Glutamatergic neuron (in vitro differentiated cells): ENCODE data around the gene C5orf34. TPM values are rescaled to one million over a fixed set of nuclear protein-coding genes. Genes with fewer than 3 reads are reported as not detected.

Source experiments
- DNase-seq: peaks from one replicate; pipeline ENCODE4 v3.0.0; 2022
- H3K27ac Mint-ChIP-seq: one replicate; pipeline ENCODE4 v1.8.0; 2020; ENCODE audit warnings: mild to moderate bottlenecking, mixed read lengths, inconsistent platforms; ENCODE audit not compliant: unreplicated experiment
- H3K27me3 Mint-ChIP-seq: one replicate; pipeline ENCODE4 v1.8.0; 2020; ENCODE audit warnings: mild to moderate bottlenecking, moderate library complexity, mixed read lengths, inconsistent platforms; ENCODE audit not compliant: unreplicated experiment
- H3K36me3 Mint-ChIP-seq: one replicate; pipeline ENCODE4 v1.8.0; 2020; ENCODE audit warnings: mild to moderate bottlenecking, mixed read lengths, inconsistent platforms; ENCODE audit not compliant: unreplicated experiment
- H3K4me1 Mint-ChIP-seq: one replicate; pipeline ENCODE4 v1.8.0; 2020; ENCODE audit warnings: mild to moderate bottlenecking, low read depth, mixed read lengths, inconsistent platforms; ENCODE audit not compliant: unreplicated experiment
- H3K4me3 Mint-ChIP-seq: one replicate; pipeline ENCODE4 v1.8.0; 2020; ENCODE audit warnings: mild to moderate bottlenecking, mixed read lengths, inconsistent platforms; ENCODE audit not compliant: unreplicated experiment
- H3K9me3 Mint-ChIP-seq: one replicate; pipeline ENCODE4 v1.8.0; 2020; ENCODE audit warnings: mild to moderate bottlenecking, moderate library complexity, mixed read lengths, inconsistent platforms; ENCODE audit not compliant: unreplicated experiment
- CTCF ChIP-seq: fragments of 200-600 bp; sonication (generic); IDR thresholded peaks from one replicate; pipeline ENCODE4 v1.5.0; 2021; ENCODE audit not compliant: partially characterized antibody, unreplicated experiment
- long read RNA-seq: library from polyadenylated mRNA; unstranded; transcript quantifications from one replicate; pipeline ENCODE4 v2.0.0, GENCODE V29; 2020; ENCODE audit not compliant: unreplicated experiment
- total RNA-seq: library from RNA; stranded (reverse); fragmentation: NEBNext Ultra II Directional; extraction: Animal tissue kit (Norgen Biotek cat#: 25700); gene quantifications from one replicate; pipeline ENCODE4 v1.2.1, GENCODE V29; 2021; ENCODE audit not compliant: unreplicated experiment

C5orf34 gene
- total RNA-seq, result 10.2 TPM
- long read RNA-seq, partial matches to known transcripts, result 0 of 7 reads
- long read RNA-seq, other reads (novel, unspliced or antisense), result 4 of 7 reads

- H3K4me1 Mint-ChIP-seq, result peaks cover 13% of the 10 kb centered on the region
- peaks cover 7% of the 10 kb centered on the region for H3K9me3 Mint-ChIP-seq
- H3K4me3 Mint-ChIP-seq, result peak within 1 kb of the TSS; percentile 96
- no peak for TF ChIP-seq CTCF
- H3K27me3 Mint-ChIP-seq, result peaks cover 8% of the 10 kb centered on the region
- peak; percentile 97 for DNase-seq
- H3K36me3 Mint-ChIP-seq, result peaks cover 5% of the 10 kb centered on the region
- peak within 1 kb of the TSS; percentile 62 for H3K27ac Mint-ChIP-seq
These were observed at the start of gene C5orf34 for GRCh38 chr5:43514816-43515677. Gene C5orf34 (minus strand): TSS chr5:43515148. CDS start chr5:43509339, 5,809 bp downstream.

- DNase-seq, result no peak
- Mint-ChIP-seq H3K4me1 (no peaks in the 10 kb centered on the region), H3K9me3 (no peaks in the 10 kb centered on the region), H3K27ac (no peak overlapping the region), H3K36me3 (no peaks in the 10 kb centered on the region), H3K27me3 (peaks cover 4% of the 10 kb centered on the region), H3K4me3 (no peak overlapping the region)
- TF ChIP-seq CTCF, result no peak
These were observed 49.4 kb upstream of the C5orf34 start for GRCh38 chr5:43564289-43564850.

GRCh38 chr5:43563321-43563720 is 48.4 kb upstream of the C5orf34 start:
- Mint-ChIP-seq H3K4me3 (peak overlapping the region; percentile 12), H3K36me3 (no peaks in the 10 kb centered on the region), H3K27ac (no peak overlapping the region), H3K27me3 (peaks cover 4% of the 10 kb centered on the region), H3K9me3 (no peaks in the 10 kb centered on the region), H3K4me1 (no peaks in the 10 kb centered on the region)
- no peak for DNase-seq
- TF ChIP-seq CTCF, result no peak

- no peaks in the 10 kb centered on the region for H3K36me3 Mint-ChIP-seq
- no peak overlapping the region for H3K27ac Mint-ChIP-seq
- no peaks in the 10 kb centered on the region for H3K4me1 Mint-ChIP-seq
- peaks cover 7% of the 10 kb centered on the region for H3K27me3 Mint-ChIP-seq
- peaks cover 7% of the 10 kb centered on the region for H3K9me3 Mint-ChIP-seq
- no peak overlapping the region for H3K4me3 Mint-ChIP-seq
- DNase-seq, result no peak
- no peak for TF ChIP-seq CTCF
These were observed 46.4 kb upstream of the C5orf34 start for GRCh38 chr5:43561356-43561755.

GRCh38 chr5:43560128-43560527 is 45.2 kb upstream of the C5orf34 start:
- Mint-ChIP-seq H3K36me3 (no peaks in the 10 kb centered on the region), H3K4me1 (no peaks in the 10 kb centered on the region), H3K27me3 (peaks cover 8% of the 10 kb centered on the region), H3K27ac (no peak overlapping the region), H3K4me3 (no peak overlapping the region), H3K9me3 (peaks cover 10% of the 10 kb centered on the region)
- no peak for DNase-seq
- no peak for TF ChIP-seq CTCF
